Osteocyte (in vitro differentiated cells): ENCODE measurements around the gene GM2A. TPM values are rescaled to one million over a fixed set of nuclear protein-coding genes. Genes with fewer than 3 reads are reported as not detected.

Experiments
- DNase-seq: peaks from one replicate; pipeline ENCODE4 v3.0.0; 2021; ENCODE audit warnings: mixed read lengths; ENCODE audit not compliant: unreplicated experiment; ENCODE audit errors: extremely low spot score
- H3K27ac Mint-ChIP-seq: one replicate; pipeline ENCODE4 v1.8.0; 2021; ENCODE audit warnings: mild to moderate bottlenecking, mixed read lengths; ENCODE audit not compliant: unreplicated experiment
- H3K27me3 Mint-ChIP-seq: one replicate; pipeline ENCODE4 v1.8.0; 2021; ENCODE audit warnings: mixed read lengths; ENCODE audit not compliant: unreplicated experiment
- H3K36me3 Mint-ChIP-seq: one replicate; pipeline ENCODE4 v1.8.0; 2021; ENCODE audit warnings: mixed read lengths; ENCODE audit not compliant: unreplicated experiment
- H3K4me1 Mint-ChIP-seq: one replicate; pipeline ENCODE4 v1.8.0; 2021; ENCODE audit warnings: mixed read lengths; ENCODE audit not compliant: unreplicated experiment
- H3K4me3 Mint-ChIP-seq: one replicate; pipeline ENCODE4 v1.8.0; 2021; ENCODE audit warnings: mild to moderate bottlenecking, moderate library complexity, mixed read lengths; ENCODE audit not compliant: unreplicated experiment
- H3K9me3 Mint-ChIP-seq: one replicate; pipeline ENCODE4 v1.8.0; 2021; ENCODE audit warnings: mixed read lengths; ENCODE audit not compliant: unreplicated experiment
- total RNA-seq: library from RNA; stranded (reverse); gene quantifications from 2 replicates; pipeline ENCODE4 v1.2.1, GENCODE V29; 2021
- TF ChIP-seq, protein P1 (sequence below): fragments of 200-600 bp; sonication (generic); IDR thresholded peaks from 2 replicates; pipeline ENCODE4 v1.5.0; 2021; ENCODE audit warnings: antibody characterized with exemption, mild to moderate bottlenecking, moderate library complexity

GM2A gene
- total RNA-seq, 1 donor from 2014 or later = 28.2 TPM

DNA sequence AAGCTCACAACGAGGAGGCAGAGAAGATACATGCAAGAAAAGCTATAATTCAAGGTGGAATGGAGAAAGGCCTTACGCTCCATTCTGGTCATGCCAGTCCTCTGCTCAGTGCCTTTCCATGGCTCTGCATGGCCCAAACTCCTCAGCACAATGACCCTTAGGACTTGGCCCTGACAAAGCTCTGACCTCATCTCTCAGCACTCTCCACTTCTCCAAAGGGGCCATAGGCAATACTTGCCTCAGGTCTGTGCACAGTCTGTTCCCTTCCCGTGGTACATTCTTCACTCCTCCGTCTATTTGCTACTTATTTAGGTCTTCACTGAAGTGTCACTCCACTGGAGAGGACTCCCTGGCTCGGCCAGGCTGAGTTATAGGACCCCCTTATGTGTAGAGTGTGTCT is 25.9 kb downstream of the GM2A start:
- TF ChIP-seq, protein P1, sequence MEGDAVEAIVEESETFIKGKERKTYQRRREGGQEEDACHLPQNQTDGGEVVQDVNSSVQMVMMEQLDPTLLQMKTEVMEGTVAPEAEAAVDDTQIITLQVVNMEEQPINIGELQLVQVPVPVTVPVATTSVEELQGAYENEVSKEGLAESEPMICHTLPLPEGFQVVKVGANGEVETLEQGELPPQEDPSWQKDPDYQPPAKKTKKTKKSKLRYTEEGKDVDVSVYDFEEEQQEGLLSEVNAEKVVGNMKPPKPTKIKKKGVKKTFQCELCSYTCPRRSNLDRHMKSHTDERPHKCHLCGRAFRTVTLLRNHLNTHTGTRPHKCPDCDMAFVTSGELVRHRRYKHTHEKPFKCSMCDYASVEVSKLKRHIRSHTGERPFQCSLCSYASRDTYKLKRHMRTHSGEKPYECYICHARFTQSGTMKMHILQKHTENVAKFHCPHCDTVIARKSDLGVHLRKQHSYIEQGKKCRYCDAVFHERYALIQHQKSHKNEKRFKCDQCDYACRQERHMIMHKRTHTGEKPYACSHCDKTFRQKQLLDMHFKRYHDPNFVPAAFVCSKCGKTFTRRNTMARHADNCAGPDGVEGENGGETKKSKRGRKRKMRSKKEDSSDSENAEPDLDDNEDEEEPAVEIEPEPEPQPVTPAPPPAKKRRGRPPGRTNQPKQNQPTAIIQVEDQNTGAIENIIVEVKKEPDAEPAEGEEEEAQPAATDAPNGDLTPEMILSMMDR = no peak
- Mint-ChIP-seq H3K9me3 (no peaks in the 10 kb centered on the region), H3K4me1 (peaks cover 6% of the 10 kb centered on the region), H3K27ac (no peak overlapping the region), H3K27me3 (peaks cover 25% of the 10 kb centered on the region), H3K4me3 (no peak overlapping the region), H3K36me3 (no peaks in the 10 kb centered on the region)
- DNase-seq = no peak

DNA sequence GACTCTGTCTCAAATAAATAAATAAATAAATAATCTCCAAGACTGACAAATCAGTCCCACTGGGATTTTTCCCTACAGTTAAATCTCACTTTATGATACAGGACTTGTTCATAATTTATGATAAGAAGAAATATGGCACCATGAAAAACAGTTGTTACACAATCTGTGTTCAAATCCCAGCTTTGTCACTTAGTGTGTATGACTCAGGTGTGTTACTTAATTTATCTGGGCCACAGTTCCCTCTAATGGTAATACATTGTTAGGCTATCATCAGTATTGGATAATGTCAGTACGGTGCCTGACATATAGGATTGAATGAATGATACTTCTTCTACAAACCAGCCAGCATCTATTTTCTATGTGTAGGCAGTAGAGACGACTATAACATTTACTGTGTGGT is 27.5 kb downstream of the GM2A start:
- Mint-ChIP-seq H3K4me3 (no peak overlapping the region), H3K27ac (no peak overlapping the region), H3K27me3 (peaks cover 31% of the 10 kb centered on the region), H3K36me3 (no peaks in the 10 kb centered on the region), H3K4me1 (peaks cover 6% of the 10 kb centered on the region), H3K9me3 (no peaks in the 10 kb centered on the region)
- TF ChIP-seq, protein P1 = no peak
- no peak for DNase-seq

DNA sequence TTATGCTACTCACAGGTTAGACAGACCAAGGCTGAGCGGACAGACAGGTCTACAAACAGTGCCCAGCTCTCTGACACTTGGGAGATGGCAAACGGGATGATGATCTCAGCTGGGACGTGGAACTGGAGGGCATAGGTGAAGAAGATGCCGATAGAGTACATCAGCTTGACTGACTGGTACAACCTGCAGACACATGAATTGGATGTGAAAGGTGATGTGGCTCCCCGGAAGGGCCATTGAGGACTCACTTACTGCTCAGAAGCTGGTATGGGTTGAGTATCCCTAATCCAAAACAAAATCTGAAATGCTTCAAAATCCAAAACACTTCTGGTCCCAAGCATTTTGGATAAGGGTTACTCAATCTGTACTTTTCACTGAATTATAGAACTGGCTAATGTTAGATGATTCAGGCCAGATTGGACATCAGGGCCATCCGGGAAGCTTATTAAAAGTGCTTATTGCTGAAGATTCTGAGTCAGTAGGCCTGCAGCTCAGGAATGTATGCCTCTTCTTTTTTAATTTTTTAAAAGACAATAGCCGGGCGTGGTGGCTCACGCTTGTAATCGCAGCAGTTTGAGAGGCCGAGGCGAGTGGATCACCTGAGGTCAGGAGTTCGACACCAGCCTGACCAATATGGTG is 28.1 kb downstream of the GM2A start:
- Mint-ChIP-seq H3K9me3 (no peaks in the 10 kb centered on the region), H3K27ac (no peak overlapping the region)

DNA sequence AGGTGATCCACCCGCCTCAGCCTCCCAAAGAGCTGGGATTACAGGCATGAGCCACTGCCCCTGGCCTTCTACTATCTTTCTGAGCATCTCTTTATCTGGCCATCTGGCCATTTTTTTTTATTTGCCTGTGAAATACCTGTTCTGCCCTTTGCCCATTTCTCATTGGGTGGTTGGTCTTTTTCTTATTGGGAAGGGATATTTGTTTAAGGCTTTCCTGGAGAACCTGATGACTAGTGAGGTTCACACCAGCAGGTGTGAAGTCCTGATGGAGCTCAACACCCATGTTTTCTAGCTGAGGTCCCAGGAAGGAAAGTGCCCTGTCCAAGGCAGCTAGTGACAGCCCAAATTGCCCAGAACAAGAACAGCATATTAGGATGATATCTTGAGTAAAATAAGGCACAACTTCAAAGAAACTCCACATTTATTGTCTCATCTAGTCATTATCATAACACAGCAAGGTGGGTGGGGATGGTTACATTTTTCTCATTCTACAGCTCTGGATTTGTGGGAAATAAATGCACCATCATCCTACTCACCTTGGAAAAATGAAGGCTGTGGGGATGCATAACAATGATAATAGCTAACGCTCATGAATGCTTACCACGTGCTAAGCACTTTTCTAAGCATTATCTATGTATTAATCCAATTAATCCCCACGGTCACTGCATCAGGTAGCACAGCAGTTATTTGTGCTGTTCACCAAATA is 30.3 kb downstream of the GM2A start:
- Mint-ChIP-seq H3K27ac (no peak overlapping the region), H3K9me3 (no peaks in the 10 kb centered on the region), H3K27me3 (peaks cover 30% of the 10 kb centered on the region), H3K36me3 (no peaks in the 10 kb centered on the region), H3K4me1 (no peaks in the 10 kb centered on the region), H3K4me3 (no peak overlapping the region)
- TF ChIP-seq, protein P1 = no peak
- no peak for DNase-seq

More for the DNA sequence above, 28.1 kb downstream of the GM2A start:
- peaks cover 5% of the 10 kb centered on the region for H3K4me1 Mint-ChIP-seq
- peaks cover 29% of the 10 kb centered on the region for H3K27me3 Mint-ChIP-seq
- TF ChIP-seq, protein P1 = no peak
- no peaks in the 10 kb centered on the region for H3K36me3 Mint-ChIP-seq
- DNase-seq = no peak
- no peak overlapping the region for H3K4me3 Mint-ChIP-seq

DNA sequence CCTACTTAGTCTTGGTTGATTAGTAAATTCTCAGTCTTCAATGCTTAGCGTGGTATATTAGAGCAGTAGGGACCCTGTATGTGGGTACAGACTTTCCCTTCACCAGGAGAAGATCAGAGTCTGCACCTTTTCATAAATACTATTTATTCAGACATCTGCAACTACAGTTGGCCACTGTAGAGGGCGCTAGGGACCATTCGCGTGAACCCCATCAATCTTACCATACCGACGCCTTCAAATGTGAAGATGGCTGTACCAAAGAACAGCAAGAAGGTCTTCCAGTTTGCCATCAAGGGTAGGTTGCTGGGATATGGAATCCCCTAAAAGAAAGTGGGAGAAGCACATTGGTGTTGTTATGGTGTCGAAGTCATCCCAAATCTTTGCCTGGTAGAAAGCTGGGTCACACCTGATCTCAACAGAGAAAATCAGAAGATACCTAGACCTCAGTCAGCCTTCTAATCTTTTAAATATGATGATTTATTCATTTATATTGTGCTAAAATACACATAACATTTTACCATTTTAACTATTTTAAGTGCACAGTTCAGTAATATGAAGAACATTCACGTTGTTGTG is 31.5 kb downstream of the GM2A start:
- Mint-ChIP-seq H3K9me3 (no peaks in the 10 kb centered on the region), H3K27ac (no peak overlapping the region), H3K4me3 (no peak overlapping the region), H3K36me3 (no peaks in the 10 kb centered on the region), H3K4me1 (no peaks in the 10 kb centered on the region), H3K27me3 (peaks cover 25% of the 10 kb centered on the region)
- peak; percentile 40 for DNase-seq
- TF ChIP-seq, protein P1 = peak; percentile 14
